Measurements from ENCODE around the gene MYH7B.

The MYH7B gene

DNA sequence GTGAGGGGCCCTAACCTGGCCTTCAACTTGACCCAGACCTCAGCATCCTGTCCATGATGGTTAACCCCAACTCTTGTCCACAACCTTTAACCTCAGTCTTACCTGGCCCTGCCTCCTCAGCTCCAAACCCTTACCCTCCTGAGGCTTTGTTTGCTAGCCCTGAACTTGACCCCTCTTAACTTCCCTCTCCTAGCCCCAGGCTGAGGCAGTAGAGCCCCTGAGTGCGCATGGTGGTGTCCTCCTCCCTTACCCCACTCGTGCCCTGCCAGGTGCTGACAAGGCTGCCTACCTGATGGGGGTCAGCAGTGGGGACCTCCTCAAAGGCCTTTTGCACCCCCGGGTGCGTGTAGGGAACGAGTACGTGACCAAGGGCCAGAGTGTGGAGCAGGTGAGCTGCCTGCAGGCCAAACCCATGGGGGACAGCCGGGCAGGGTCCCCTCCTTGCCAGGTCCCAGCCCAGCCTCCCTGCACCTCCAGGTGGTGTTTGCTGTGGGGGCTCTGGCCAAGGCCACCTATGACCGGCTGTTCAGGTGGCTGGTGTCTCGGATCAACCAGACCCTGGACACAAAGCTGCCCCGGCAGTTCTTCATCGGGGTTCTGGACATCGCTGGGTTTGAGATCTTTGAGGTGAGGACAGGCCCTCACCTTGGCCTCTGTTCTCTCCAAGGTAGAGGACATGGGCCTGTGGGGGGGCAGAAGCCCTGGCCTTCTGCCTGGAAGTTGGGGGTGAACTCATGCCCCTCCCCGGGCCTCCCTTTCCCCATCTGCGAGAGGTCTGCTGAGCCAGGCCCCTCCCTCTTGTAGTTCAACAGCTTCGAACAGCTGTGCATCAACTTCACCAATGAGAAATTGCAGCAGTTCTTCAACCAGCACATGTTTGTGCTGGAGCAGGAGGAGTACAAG, 31.9 kb downstream of the MYH7B start:
- peaks cover 8% of the 10 kb centered on the region for H3K4me1 ChIP-seq (ENCODE audit: control insufficient read depth, insufficient read depth, low read length)
- H3K27me3 ChIP-seq (ENCODE audit: control insufficient read depth, insufficient read depth, low read length): peaks cover 25% of the 10 kb centered on the region
- no peak overlapping the region for H3K4me3 ChIP-seq (ENCODE audit: low read length)
- H3K9ac ChIP-seq (ENCODE audit: low read depth, low read length): no peak overlapping the region
- no peaks in the 10 kb centered on the region for H3K9me3 ChIP-seq (replicated peaks; ENCODE audit: low read length)
- no peaks in the 10 kb centered on the region for H3K36me3 ChIP-seq (ENCODE audit: insufficient read depth, low read length)
- H3K4me2 ChIP-seq (ENCODE audit: low read length): no peak overlapping the region

- Histone ChIP-seq H3K36me3 (ENCODE audit: insufficient read depth, low read length) (peaks cover 4% of the 10 kb centered on the region), H3K9me3 (replicated peaks; ENCODE audit: low read length) (no peaks in the 10 kb centered on the region), H3K4me1 (ENCODE audit: control insufficient read depth, insufficient read depth, low read length) (peaks cover 8% of the 10 kb centered on the region), H3K4me3 (ENCODE audit: low read length) (no peak overlapping the region), H3K27me3 (ENCODE audit: control insufficient read depth, insufficient read depth, low read length) (peaks cover 21% of the 10 kb centered on the region), H3K9ac (ENCODE audit: low read depth, low read length) (no peak overlapping the region), H3K4me2 (ENCODE audit: low read length) (no peak overlapping the region)
These were observed 32.5 kb downstream of the MYH7B start for GRCh38 chr20:34988191-34988540.

- Histone ChIP-seq H3K36me3 (ENCODE audit: insufficient read depth, low read length) (peaks cover 13% of the 10 kb centered on the region), H3K4me1 (ENCODE audit: control insufficient read depth, insufficient read depth, low read length) (peaks cover 8% of the 10 kb centered on the region), H3K27me3 (ENCODE audit: control insufficient read depth, insufficient read depth, low read length) (peaks cover 14% of the 10 kb centered on the region), H3K9ac (ENCODE audit: low read depth, low read length) (no peak overlapping the region), H3K9me3 (replicated peaks; ENCODE audit: low read length) (no peaks in the 10 kb centered on the region), H3K4me2 (ENCODE audit: low read length) (no peak overlapping the region), H3K4me3 (ENCODE audit: low read length) (no peak overlapping the region)
These were observed 33.5 kb downstream of the MYH7B start for GRCh38 chr20:34989118-34989517.

GRCh38 chr20:34989670-34990069, 34.0 kb downstream of the MYH7B start:
- Histone ChIP-seq H3K9ac (ENCODE audit: low read depth, low read length) (no peak overlapping the region), H3K4me2 (ENCODE audit: low read length) (no peak overlapping the region), H3K9me3 (replicated peaks; ENCODE audit: low read length) (no peaks in the 10 kb centered on the region), H3K4me3 (ENCODE audit: low read length) (no peak overlapping the region), H3K27me3 (ENCODE audit: control insufficient read depth, insufficient read depth, low read length) (peaks cover 13% of the 10 kb centered on the region), H3K4me1 (ENCODE audit: control insufficient read depth, insufficient read depth, low read length) (peaks cover 7% of the 10 kb centered on the region), H3K36me3 (ENCODE audit: insufficient read depth, low read length) (peaks cover 16% of the 10 kb centered on the region)

DNA sequence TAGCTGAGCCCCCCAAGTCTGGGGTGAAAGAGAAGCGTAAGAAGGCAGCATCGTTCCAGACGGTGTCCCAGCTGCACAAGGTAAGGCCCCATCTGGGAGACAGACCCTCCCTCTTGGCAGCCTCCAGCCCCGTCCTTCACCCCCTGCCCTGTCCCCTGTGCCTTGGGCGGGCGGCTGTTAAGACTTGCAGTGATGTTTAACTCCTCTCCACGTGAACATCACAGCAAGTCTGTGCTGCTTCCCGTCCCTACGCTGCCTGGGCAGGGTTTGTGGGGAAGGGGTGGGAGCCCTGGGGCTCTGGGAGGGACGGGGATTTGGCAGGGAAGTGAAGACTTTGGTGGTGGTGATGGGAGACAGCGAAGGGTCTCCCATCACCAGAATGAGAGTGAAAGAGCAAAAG, 34.6 kb downstream of the MYH7B start:
- Histone ChIP-seq H3K36me3 (ENCODE audit: insufficient read depth, low read length) (peaks cover 21% of the 10 kb centered on the region), H3K4me1 (ENCODE audit: control insufficient read depth, insufficient read depth, low read length) (peaks cover 1% of the 10 kb centered on the region), H3K4me2 (ENCODE audit: low read length) (no peak overlapping the region), H3K4me3 (ENCODE audit: low read length) (no peak overlapping the region), H3K9ac (ENCODE audit: low read depth, low read length) (no peak overlapping the region), H3K9me3 (replicated peaks; ENCODE audit: low read length) (no peaks in the 10 kb centered on the region), H3K27me3 (ENCODE audit: control insufficient read depth, insufficient read depth, low read length) (peaks cover 13% of the 10 kb centered on the region)

- no peaks in the 10 kb centered on the region for H3K4me1 ChIP-seq (ENCODE audit: control insufficient read depth, insufficient read depth, low read length)
These were observed 35.1 kb downstream of the MYH7B start for GRCh38 chr20:34990661-34991214.

GRCh38 chr20:34992751-34993417, 37.2 kb downstream of the MYH7B start:
- Histone ChIP-seq H3K9ac (ENCODE audit: low read depth, low read length) (no peak overlapping the region), H3K4me2 (ENCODE audit: low read length) (no peak overlapping the region), H3K4me3 (ENCODE audit: low read length) (no peak overlapping the region), H3K27me3 (ENCODE audit: control insufficient read depth, insufficient read depth, low read length) (no peaks in the 10 kb centered on the region), H3K9me3 (replicated peaks; ENCODE audit: low read length) (no peaks in the 10 kb centered on the region), H3K4me1 (ENCODE audit: control insufficient read depth, insufficient read depth, low read length) (no peaks in the 10 kb centered on the region), H3K36me3 (ENCODE audit: insufficient read depth, low read length) (peaks cover 40% of the 10 kb centered on the region)

More at GRCh38 chr20:34990661-34991214, 35.1 kb downstream of the MYH7B start:
- no peak overlapping the region for H3K4me3 ChIP-seq (ENCODE audit: low read length)
- H3K9me3 ChIP-seq (replicated peaks; ENCODE audit: low read length): no peaks in the 10 kb centered on the region
- H3K36me3 ChIP-seq (ENCODE audit: insufficient read depth, low read length): peaks cover 26% of the 10 kb centered on the region
- H3K27me3 ChIP-seq (ENCODE audit: control insufficient read depth, insufficient read depth, low read length): peaks cover 13% of the 10 kb centered on the region
- no peak overlapping the region for H3K9ac ChIP-seq (ENCODE audit: low read depth, low read length)
- H3K4me2 ChIP-seq (ENCODE audit: low read length): no peak overlapping the region

DNA sequence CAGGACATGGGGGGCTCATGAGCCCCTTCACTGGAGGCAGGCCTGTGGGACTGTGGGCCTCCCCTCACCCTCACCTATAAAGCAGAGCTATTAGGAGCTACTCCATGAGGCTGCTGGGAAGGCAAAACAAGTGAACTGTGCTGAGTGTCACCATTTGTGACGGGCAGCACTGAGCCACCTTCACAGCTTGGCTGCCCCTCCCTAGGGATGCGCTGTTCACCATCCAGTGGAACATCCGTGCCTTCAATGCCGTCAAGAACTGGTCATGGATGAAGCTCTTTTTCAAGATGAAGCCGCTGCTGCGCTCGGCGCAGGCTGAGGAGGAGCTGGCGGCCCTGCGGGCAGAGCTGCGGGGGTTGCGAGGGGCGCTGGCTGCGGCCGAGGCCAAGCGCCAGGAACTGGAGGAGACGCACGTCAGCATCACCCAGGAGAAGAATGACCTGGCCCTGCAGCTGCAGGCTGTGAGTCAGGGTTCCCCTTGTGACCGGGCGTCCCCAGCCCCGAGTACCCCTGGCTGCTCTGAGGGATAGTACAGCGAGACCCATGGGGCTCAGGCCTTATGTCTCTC, 38.4 kb downstream of the MYH7B start:
- Histone ChIP-seq H3K4me1 (ENCODE audit: control insufficient read depth, insufficient read depth, low read length) (no peaks in the 10 kb centered on the region), H3K4me2 (ENCODE audit: low read length) (no peak overlapping the region), H3K9ac (ENCODE audit: low read depth, low read length) (no peak overlapping the region), H3K27me3 (ENCODE audit: control insufficient read depth, insufficient read depth, low read length) (no peaks in the 10 kb centered on the region), H3K36me3 (ENCODE audit: insufficient read depth, low read length) (peaks cover 51% of the 10 kb centered on the region), H3K9me3 (replicated peaks; ENCODE audit: low read length) (no peaks in the 10 kb centered on the region), H3K4me3 (ENCODE audit: low read length) (no peak overlapping the region)

DNA sequence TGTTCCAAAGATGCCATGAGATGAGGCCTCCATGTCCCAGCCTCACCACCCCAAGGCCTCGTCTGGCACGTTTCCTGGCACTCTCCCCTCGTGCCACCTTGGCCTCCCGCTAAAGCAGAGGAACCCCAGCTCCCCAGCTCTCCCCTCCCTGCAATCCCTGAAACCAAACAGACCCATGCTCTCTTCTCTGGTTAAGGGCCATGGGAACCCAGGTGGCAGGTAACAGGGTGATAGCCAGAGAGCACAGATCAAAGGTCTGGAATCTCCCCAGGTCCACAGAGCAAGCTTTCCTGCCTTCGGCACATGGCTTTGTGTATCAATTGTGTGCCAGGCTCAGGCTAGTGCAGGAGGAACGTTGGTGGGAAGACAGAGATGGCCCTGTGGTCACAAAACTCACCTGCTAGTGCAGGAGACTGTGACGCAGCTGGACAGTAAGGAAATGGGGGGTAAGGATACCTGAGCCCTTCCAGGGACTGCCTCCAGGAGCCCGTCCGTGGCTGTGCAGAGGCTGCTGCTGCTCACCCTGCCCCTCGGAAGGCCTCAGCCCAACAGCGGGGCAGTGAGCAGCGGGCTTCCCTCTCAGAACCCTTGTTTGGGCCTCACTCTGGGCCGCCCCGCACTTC, 39.0 kb downstream of the MYH7B start:
- no peaks in the 10 kb centered on the region for H3K27me3 ChIP-seq (ENCODE audit: control insufficient read depth, insufficient read depth, low read length)
- H3K9ac ChIP-seq (ENCODE audit: low read depth, low read length): no peak overlapping the region
- no peaks in the 10 kb centered on the region for H3K4me1 ChIP-seq (ENCODE audit: control insufficient read depth, insufficient read depth, low read length)
- no peak overlapping the region for H3K4me3 ChIP-seq (ENCODE audit: low read length)
- no peak overlapping the region for H3K4me2 ChIP-seq (ENCODE audit: low read length)
- H3K9me3 ChIP-seq (replicated peaks; ENCODE audit: low read length): no peaks in the 10 kb centered on the region
- H3K36me3 ChIP-seq (ENCODE audit: insufficient read depth, low read length): peaks cover 57% of the 10 kb centered on the region

- Histone ChIP-seq H3K9me3 (replicated peaks; ENCODE audit: low read length) (no peaks in the 10 kb centered on the region), H3K4me1 (ENCODE audit: control insufficient read depth, insufficient read depth, low read length) (no peaks in the 10 kb centered on the region), H3K4me2 (ENCODE audit: low read length) (no peak overlapping the region), H3K36me3 (ENCODE audit: insufficient read depth, low read length) (peaks cover 63% of the 10 kb centered on the region), H3K9ac (ENCODE audit: low read depth, low read length) (no peak overlapping the region), H3K4me3 (ENCODE audit: low read length) (no peak overlapping the region), H3K27me3 (ENCODE audit: control insufficient read depth, insufficient read depth, low read length) (no peaks in the 10 kb centered on the region)
These were observed 39.5 kb downstream of the MYH7B start for GRCh38 chr20:34995192-34995591.

DNA sequence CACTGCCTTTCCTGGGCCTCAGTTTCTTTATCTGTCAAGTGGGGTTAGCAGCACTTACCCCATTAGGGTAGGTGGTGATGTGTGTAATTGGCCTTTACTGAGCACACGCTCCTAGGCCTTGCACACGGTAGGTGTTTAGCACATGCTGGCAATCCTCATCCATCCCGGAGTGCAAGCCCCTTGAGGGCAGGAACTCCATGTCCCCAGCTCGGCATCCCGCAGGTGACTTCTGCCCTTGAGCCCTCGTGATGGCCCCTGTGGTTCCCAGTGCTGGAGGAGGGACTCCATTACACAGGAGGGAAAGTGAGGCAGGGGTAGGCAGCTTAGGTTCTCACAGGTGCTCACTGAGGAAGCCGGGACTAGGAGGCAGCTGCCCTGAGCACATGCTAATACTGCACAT, 40.0 kb downstream of the MYH7B start:
- Histone ChIP-seq H3K4me3 (ENCODE audit: low read length) (no peak overlapping the region), H3K36me3 (ENCODE audit: insufficient read depth, low read length) (peaks cover 68% of the 10 kb centered on the region), H3K4me2 (ENCODE audit: low read length) (no peak overlapping the region), H3K4me1 (ENCODE audit: control insufficient read depth, insufficient read depth, low read length) (no peaks in the 10 kb centered on the region), H3K27me3 (ENCODE audit: control insufficient read depth, insufficient read depth, low read length) (no peaks in the 10 kb centered on the region), H3K9me3 (replicated peaks; ENCODE audit: low read length) (no peaks in the 10 kb centered on the region), H3K9ac (ENCODE audit: low read depth, low read length) (no peak overlapping the region)

All from skeletal muscle satellite cell (primary cell).